Activated CD4-positive, alpha-beta T cell treated with anti-CD3 and anti-CD28 coated beads for 48 hours (primary cell): ENCODE data around the gene POU6F1.
"Not testable (repeated sequence)": the region's sequence is repeated elsewhere in the genome, so short reads cannot be mapped to it uniquely, and the experiment has no call there.

Experiments used
- DNase-seq: peaks from one replicate; pipeline ENCODE4 v3.0.0-alpha.2; 2020

The POU6F1 gene

GRCh38 chr12:51225771-51226170 lies 7.9 kb upstream of the POU6F1 start:
- no peak for DNase-seq

DNA sequence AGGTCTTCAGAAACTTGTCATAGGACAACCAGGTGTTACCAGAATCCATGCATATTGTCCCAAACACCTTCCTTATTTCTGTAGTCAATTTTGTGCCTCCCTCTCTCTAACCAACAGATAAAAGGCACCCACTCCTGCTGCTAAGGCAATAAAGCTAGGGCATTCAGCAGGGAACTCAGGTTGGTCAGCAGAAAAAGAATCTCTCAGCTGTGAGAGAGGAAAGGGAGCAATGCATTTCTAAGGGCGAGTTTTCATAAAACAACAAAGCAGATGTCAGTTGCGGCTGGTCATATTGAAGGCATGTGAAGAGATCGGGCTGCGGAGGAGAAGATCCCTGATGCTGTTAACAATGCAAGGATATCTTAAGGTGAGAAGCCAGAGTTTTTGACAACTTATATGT lies 7.4 kb upstream of the POU6F1 start:
- DNase-seq = no peak

DNA sequence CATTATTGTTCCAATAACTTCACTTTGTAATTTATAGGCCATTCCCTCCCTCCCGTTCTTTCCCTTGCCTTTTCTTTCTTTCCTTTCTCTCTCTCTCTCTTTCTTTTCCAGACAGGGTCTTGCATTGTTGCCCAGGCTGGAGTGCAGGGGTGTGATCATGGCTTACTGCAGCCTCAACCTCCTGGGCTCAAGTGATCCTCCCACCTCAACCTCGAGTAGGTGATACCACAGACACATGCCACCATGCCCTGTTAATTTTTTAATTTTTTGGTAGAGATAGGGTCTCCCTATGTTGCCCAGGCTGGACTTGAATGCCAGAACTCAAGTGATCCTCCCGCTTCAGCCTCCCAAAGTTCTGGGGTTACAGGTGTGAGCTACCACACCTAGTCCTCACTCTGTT lies 6.8 kb upstream of the POU6F1 start:
- DNase-seq = no peak

GRCh38 chr12:51222461-51222860 lies 4.6 kb upstream of the POU6F1 start:
- no peak for DNase-seq

GRCh38 chr12:51219857-51220256 lies 2.0 kb upstream of the POU6F1 start:
- DNase-seq = not testable (repeated sequence)

- no peak for DNase-seq
Observed at GRCh38 chr12:51219322-51219721, 1.5 kb upstream of the POU6F1 start.

DNA sequence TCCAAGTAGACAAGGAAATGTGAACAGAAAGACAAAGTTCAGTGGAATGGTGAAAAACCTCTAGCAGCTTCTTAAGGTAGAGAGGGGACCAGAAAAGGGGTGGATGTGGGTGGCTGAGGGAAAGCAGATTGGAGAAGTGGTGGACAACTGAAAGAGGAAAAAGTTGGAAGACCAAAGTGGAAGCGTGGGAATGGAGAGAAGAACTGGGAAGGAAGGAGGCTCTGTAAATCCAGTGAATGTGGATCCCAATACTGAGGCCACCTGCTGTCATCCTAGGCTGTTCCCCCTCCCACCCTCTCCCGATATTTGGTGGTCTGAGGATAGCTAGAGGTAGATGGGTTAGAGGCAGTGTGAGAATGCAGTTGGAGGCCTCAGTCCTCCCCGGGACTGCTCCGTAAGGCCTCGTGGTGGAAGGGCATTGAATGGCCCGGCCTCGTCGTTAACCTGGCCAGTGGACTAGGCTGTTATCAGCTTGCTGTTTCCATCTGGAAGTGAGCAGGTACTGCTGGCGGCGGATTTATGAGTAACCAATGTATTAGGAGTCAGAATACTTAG lies 822 bp upstream of the POU6F1 start:
- peak; percentile 16 for DNase-seq

DNA sequence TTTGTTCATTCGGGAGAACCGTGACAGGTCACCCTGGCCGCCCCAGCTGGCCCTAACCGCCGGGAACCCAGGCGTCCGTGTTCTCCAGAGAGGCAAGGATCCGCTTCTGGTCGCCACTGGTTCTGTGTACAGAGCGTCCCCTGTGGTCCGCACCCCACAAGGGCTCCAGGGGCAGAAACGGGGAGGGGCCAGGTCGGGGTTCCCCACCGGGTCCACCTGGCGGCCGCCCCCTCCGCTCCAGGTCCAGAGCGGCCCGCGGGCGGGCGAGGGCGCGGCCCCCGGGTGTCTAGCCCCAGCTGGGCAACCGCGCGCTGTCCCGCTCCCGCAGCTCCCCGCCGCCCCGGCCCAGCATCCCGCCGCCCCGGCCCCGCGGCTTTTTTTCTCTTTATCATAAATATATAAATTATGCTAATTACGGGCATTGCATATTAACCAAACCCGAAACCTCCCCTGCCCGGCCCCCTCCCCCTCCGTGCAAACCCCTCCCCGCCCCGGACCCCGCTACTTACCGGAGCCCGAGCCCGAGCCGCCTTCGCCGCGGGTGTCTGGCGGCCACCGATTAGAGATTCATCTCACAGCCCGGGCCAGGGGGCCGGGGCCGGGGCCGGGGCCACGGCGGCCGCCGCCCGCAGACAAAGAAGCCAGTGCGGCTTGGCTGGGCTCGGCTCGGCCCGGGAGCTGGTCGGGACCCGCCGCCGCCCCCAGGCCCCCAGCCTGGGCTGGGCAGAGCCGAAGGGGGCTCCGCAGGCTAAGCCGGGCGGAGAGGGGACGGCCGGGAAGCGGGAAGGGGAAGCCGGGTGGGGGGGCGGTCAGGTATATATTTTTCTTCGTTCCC lies 512 bp downstream of the POU6F1 start:
- peak; percentile 48 for DNase-seq

GRCh38 chr12:51216642-51217041 lies 1.2 kb downstream of the POU6F1 start:
- DNase-seq = no peak

DNA sequence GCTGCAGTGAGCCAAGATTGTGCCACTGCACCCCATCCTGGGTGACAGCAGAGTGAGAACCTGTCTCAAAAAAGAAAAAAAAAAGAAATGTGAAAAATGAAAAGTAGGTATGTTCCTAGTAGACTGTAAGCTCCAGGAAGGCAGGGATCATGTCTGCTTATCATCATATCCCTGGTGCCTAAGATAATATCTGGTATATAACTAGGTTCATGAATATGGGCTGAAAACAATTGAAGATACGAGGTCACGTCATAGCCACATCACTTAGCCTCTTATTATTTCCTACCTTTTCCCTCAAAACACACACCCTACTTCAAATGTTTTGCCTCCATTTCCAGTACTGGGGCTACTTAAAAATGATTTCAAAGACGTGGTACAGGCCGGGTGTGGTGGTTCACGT lies 3.0 kb downstream of the POU6F1 start:
- DNase-seq = no peak

GRCh38 chr12:51210690-51211395 lies 7.0 kb downstream of the POU6F1 start:
- no peak for DNase-seq

GRCh38 chr12:51209259-51209658 lies 8.6 kb downstream of the POU6F1 start:
- DNase-seq = no peak

- DNase-seq = no peak
Observed at GRCh38 chr12:51208016-51208660, 9.7 kb downstream of the POU6F1 start.

DNA sequence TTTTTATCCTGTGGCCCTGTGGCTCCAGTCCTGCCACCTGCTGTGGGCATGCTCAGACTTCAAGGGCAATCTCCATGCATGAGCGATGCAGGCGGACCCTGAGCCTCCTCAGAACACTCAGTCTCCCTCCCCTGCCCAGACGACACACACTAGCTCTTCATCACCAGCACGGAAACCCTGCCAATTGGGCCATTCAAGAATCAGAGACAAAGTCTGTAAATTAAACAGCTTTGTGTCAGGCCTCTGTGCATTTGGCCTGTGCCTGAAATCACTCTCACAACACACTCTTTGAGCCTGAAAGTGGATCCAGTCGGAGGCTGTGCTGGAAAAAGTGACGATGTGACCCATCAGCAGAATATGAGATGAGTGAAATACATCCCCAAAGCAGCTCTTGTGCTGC lies 12.5 kb downstream of the POU6F1 start:
- no peak for DNase-seq

- no peak for DNase-seq
Observed at GRCh38 chr12:51202718-51203117, 15.1 kb downstream of the POU6F1 start.

GRCh38 chr12:51200806-51201205 lies 17.1 kb downstream of the POU6F1 start:
- DNase-seq = no peak

DNA sequence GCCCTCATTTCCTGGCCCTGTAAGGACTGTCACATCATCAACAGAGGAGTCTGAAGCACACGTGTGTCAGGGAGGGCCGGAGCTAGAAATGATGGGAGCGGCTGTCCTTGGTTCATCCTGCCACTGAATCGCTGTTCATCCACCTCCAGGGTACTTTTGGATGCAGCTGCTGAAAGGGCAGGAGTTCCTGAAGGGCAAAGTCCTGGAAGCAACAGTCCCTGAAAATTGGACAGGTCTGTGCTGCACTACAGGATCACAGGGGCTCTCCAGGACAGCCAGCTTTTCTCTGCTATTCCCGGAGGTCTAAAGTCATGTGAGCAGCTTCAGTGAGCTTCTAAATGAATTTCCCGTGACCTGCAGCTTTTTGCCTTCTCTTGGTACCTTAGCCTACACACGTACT lies 17.7 kb downstream of the POU6F1 start:
- no peak for DNase-seq

GRCh38 chr12:51199366-51199945 lies 18.4 kb downstream of the POU6F1 start:
- no peak for DNase-seq

GRCh38 chr12:51198568-51199365 lies 19.1 kb downstream of the POU6F1 start:
- no peak for DNase-seq

DNA sequence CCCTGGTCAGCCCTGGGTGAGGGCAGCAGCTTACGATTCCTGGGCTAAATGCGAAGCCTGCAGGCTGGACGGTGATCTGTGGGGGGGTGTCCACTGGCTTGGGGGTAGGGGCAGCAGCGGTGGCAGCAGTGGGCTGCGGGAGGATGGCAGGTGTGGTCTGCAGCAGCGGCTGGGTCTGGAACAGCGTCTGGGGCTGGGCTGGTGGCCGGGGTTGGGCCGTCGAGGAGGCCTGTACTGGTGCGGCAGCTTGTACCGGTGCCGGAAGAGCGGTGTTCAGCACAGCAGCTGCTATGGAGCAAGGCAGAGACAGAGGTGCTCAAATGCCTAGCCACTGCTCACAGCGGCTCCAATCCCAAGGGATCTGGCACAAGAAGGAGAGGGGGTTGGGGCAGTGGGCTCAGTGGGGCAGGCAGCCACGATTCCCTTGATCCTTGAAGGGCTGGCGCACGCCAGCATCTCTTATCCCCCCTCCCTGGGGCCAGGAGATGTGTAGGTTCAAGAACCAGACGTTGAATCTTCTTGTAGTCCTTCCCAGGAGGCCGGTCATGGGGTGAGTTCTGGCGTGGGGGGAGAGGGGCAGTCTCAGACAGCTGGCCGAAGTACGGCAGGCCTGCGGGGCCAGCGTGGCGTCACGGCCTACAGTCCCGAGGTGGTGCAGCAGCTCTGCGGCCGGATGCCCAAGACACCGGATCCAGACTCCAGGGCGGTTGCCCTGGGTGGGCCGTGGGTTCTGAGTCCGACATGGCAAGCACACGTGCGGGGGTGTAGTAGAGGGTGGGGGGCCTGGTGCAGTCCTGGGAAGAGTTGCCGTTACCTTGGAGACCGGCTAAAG lies 19.9 kb downstream of the POU6F1 start:
- DNase-seq = no peak

- DNase-seq = no peak
Observed at GRCh38 chr12:51196547-51196946, 21.3 kb downstream of the POU6F1 start.
